Ectodermal cell (in vitro differentiated cells): ENCODE measurements around the gene HHAT.
"Not testable (repeated sequence)": the region's sequence is repeated elsewhere in the genome, so short reads cannot be mapped to it uniquely, and the experiment has no call there.

ENCODE experiments used
- H3K27ac ChIP-seq: 2 replicates; pipeline ENCODE4 v1.7.0; 2013; ENCODE audit warnings: mild to moderate bottlenecking, low read depth, low read length; ENCODE audit not compliant: insufficient read depth, poor library complexity, severe bottlenecking
- H3K27me3 ChIP-seq: 2 replicates; pipeline ENCODE4 v1.7.0; 2013; ENCODE audit warnings: mild to moderate bottlenecking, low read length; ENCODE audit not compliant: insufficient read depth, control insufficient read depth, poor library complexity, severe bottlenecking
- H3K36me3 ChIP-seq: one replicate; pipeline ENCODE4 v1.7.0; 2013; ENCODE audit warnings: low read length; ENCODE audit not compliant: control insufficient read depth, insufficient read depth
- H3K4me1 ChIP-seq: one replicate; pipeline ENCODE4 v1.7.0; 2013; ENCODE audit warnings: low read length; ENCODE audit not compliant: control insufficient read depth, insufficient read depth
- H3K4me3 ChIP-seq: 2 replicates; pipeline ENCODE4 v1.7.0; 2013; ENCODE audit warnings: low read depth, low read length, control low read depth; ENCODE audit not compliant: insufficient read depth
- H3K9me3 ChIP-seq: 2 replicates; pipeline ENCODE4 v1.7.0; 2013; ENCODE audit warnings: mild to moderate bottlenecking, low read length, moderate library complexity; ENCODE audit not compliant: control insufficient read depth
- WGBS, 2 experiments: methylation state at CpG; one replicate each; pipeline ENCODE4 v1.1.7; 2013; ENCODE audit warnings: missing lambda C conversion rate in 2 of 2; 5-methylcytosine and 5-hydroxymethylcytosine counted together

The HHAT gene

GRCh38 chr1:210352575-210352974 is 23.9 kb downstream of the HHAT start:
- H3K4me3 ChIP-seq = no peak overlapping the region
- 89 to 99% methylated on average over 4 of the region's 4 CpGs for WGBS, 2 experiments
- no peaks in the 10 kb centered on the region for H3K9me3 ChIP-seq
- no peaks in the 10 kb centered on the region for H3K27me3 ChIP-seq
- no peak overlapping the region for H3K27ac ChIP-seq
- H3K4me1 ChIP-seq = no peaks in the 10 kb centered on the region
- no peaks in the 10 kb centered on the region for H3K36me3 ChIP-seq

- not testable (repeated sequence) for H3K4me3 ChIP-seq, H3K36me3 ChIP-seq, H3K4me1 ChIP-seq, H3K27me3 ChIP-seq, H3K9me3 ChIP-seq, H3K27ac ChIP-seq
- WGBS, 2 experiments = 94 to 98% methylated on average over 3 of the region's 3 CpGs
These were observed 25.6 kb downstream of the HHAT start for GRCh38 chr1:210354305-210354704.

- Histone ChIP-seq H3K9me3 (no peaks in the 10 kb centered on the region), H3K4me3 (no peak overlapping the region), H3K27ac (no peak overlapping the region), H3K27me3 (no peaks in the 10 kb centered on the region), H3K36me3 (no peaks in the 10 kb centered on the region), H3K4me1 (peaks cover 9% of the 10 kb centered on the region)
- 44 to 50% methylated on average over 3 of the region's 3 CpGs for WGBS, 2 experiments
These were observed 29.9 kb downstream of the HHAT start for GRCh38 chr1:210358626-210359025.

- no peak overlapping the region for H3K27ac ChIP-seq
- peaks cover 9% of the 10 kb centered on the region for H3K4me1 ChIP-seq
- no peak overlapping the region for H3K4me3 ChIP-seq
- no peaks in the 10 kb centered on the region for H3K36me3 ChIP-seq
- no peaks in the 10 kb centered on the region for H3K9me3 ChIP-seq
- 90 to 92% methylated on average over 3 of the region's 3 CpGs for WGBS, 2 experiments
- no peaks in the 10 kb centered on the region for H3K27me3 ChIP-seq
These were observed 30.6 kb downstream of the HHAT start for GRCh38 chr1:210359255-210359654.

- no peak overlapping the region for H3K4me3 ChIP-seq
- 69 to 70% methylated on average over 9 to 10 of the region's 10 CpGs for WGBS, 2 experiments
- no peaks in the 10 kb centered on the region for H3K9me3 ChIP-seq
- H3K4me1 ChIP-seq = peaks cover 9% of the 10 kb centered on the region
- no peak overlapping the region for H3K27ac ChIP-seq
- H3K27me3 ChIP-seq = no peaks in the 10 kb centered on the region
- no peaks in the 10 kb centered on the region for H3K36me3 ChIP-seq
These were observed 32.3 kb downstream of the HHAT start for GRCh38 chr1:210360852-210361477.

- 86 to 96% methylated on average over 4 of the region's 4 CpGs for WGBS, 2 experiments
These were observed 33.0 kb downstream of the HHAT start for GRCh38 chr1:210361665-210362064.

GRCh38 chr1:210362526-210362925 is 33.8 kb downstream of the HHAT start:
- no peaks in the 10 kb centered on the region for H3K27me3 ChIP-seq
- H3K9me3 ChIP-seq = no peaks in the 10 kb centered on the region
- WGBS, 2 experiments = 94 to 96% methylated on average over 4 of the region's 4 CpGs
- no peak overlapping the region for H3K27ac ChIP-seq
- no peak overlapping the region for H3K4me3 ChIP-seq
- H3K36me3 ChIP-seq = no peaks in the 10 kb centered on the region
- H3K4me1 ChIP-seq = peaks cover 9% of the 10 kb centered on the region

More at GRCh38 chr1:210361665-210362064, 33.0 kb downstream of the HHAT start:
- H3K27me3 ChIP-seq = no peaks in the 10 kb centered on the region
- H3K9me3 ChIP-seq = no peaks in the 10 kb centered on the region
- peaks cover 9% of the 10 kb centered on the region for H3K4me1 ChIP-seq
- H3K4me3 ChIP-seq = no peak overlapping the region
- H3K27ac ChIP-seq = no peak overlapping the region
- H3K36me3 ChIP-seq = no peaks in the 10 kb centered on the region

- Histone ChIP-seq H3K27me3 (no peaks in the 10 kb centered on the region), H3K36me3 (no peaks in the 10 kb centered on the region), H3K4me1 (peaks cover 9% of the 10 kb centered on the region), H3K9me3 (no peaks in the 10 kb centered on the region), H3K4me3 (no peak overlapping the region), H3K27ac (no peak overlapping the region)
- WGBS, 2 experiments = 91 to 95% methylated on average over 6 of the region's 6 CpGs
These were observed 34.4 kb downstream of the HHAT start for GRCh38 chr1:210363119-210363518.

GRCh38 chr1:210364479-210364878 is 35.8 kb downstream of the HHAT start:
- Histone ChIP-seq H3K36me3 (no peaks in the 10 kb centered on the region), H3K27ac (no peak overlapping the region), H3K27me3 (no peaks in the 10 kb centered on the region), H3K4me3 (no peak overlapping the region), H3K4me1 (peaks cover 5% of the 10 kb centered on the region), H3K9me3 (no peaks in the 10 kb centered on the region)
- 76 to 83% methylated on average over 5 of the region's 5 CpGs for WGBS, 2 experiments

GRCh38 chr1:210366767-210367166 is 38.1 kb downstream of the HHAT start:
- no peaks in the 10 kb centered on the region for H3K27me3 ChIP-seq
- H3K36me3 ChIP-seq = no peaks in the 10 kb centered on the region
- H3K4me3 ChIP-seq = no peak overlapping the region
- no peaks in the 10 kb centered on the region for H3K9me3 ChIP-seq
- no peaks in the 10 kb centered on the region for H3K4me1 ChIP-seq
- 87 to 92% methylated on average over 6 of the region's 6 CpGs for WGBS, 2 experiments
- no peak overlapping the region for H3K27ac ChIP-seq

- Histone ChIP-seq H3K9me3 (no peaks in the 10 kb centered on the region), H3K27me3 (no peaks in the 10 kb centered on the region), H3K4me1 (no peaks in the 10 kb centered on the region), H3K36me3 (no peaks in the 10 kb centered on the region), H3K27ac (no peak overlapping the region), H3K4me3 (no peak overlapping the region)
- 83 to 97% methylated on average over 2 of the region's 2 CpGs for WGBS, 2 experiments
These were observed 38.9 kb downstream of the HHAT start for GRCh38 chr1:210367566-210367965.
